HG03066 (cell line): ENCODE results near the gene MAP1B.
A peak's percentile ranks its signal among the peaks of the same experiment; 100 is the strongest.

Experiments used
- ATAC-seq: cut with Tn5 transposase; IDR thresholded peaks from one replicate; pipeline ENCODE4 v1.9.1; 2021; ENCODE audit warnings: low read depth; ENCODE audit not compliant: unreplicated experiment

Gene MAP1B

GRCh38 chr5:72244862-72245371, 137.6 kb downstream of the MAP1B start:
- ATAC-seq = peak; percentile 86

- ATAC-seq = no peak
Observed at GRCh38 chr5:72245546-72245945, 138.3 kb downstream of the MAP1B start.

GRCh38 chr5:72245951-72246532, 138.8 kb downstream of the MAP1B start:
- no peak for ATAC-seq

GRCh38 chr5:72246954-72247442, 139.7 kb downstream of the MAP1B start:
- no peak for ATAC-seq

GRCh38 chr5:72248410-72248981, 141.2 kb downstream of the MAP1B start:
- no peak for ATAC-seq

- ATAC-seq = no peak
Observed at GRCh38 chr5:72251386-72251785, 144.1 kb downstream of the MAP1B start.

- no peak for ATAC-seq
Observed at GRCh38 chr5:72252008-72252407, 144.7 kb downstream of the MAP1B start.

- no peak for ATAC-seq
Observed at GRCh38 chr5:72252574-72253155, 145.4 kb downstream of the MAP1B start.

GRCh38 chr5:72255237-72255636, 148.0 kb downstream of the MAP1B start:
- ATAC-seq = no peak

- no peak for ATAC-seq
Observed at GRCh38 chr5:72255670-72256069, 148.4 kb downstream of the MAP1B start.

- no peak for ATAC-seq
Observed at GRCh38 chr5:72256536-72256935, 149.3 kb downstream of the MAP1B start.
